ENCODE data around the gene MITF.

The MITF gene

DNA sequence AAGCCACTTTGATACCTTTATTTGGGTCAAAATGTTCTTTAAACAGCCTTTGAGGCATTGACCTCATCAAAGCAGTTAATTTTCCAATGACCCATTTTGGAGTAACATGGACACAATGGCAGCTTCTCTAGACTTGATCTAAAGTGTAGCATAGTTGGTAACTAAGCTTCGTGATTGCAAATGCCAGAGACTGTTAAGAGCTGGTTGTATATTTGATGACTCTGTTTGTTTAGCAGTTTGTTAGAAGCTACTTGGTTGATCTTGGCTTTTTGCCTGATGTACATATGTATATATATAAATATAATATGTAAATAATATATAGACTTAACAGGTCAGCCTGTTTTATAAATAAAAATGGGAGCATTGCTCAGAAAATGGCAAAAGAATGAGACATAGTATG is 68.4 kb downstream of the MITF start:
- Histone ChIP-seq H3K9me3 (ENCODE audit: control insufficient read depth, insufficient read depth, low read length) (no peaks in the 10 kb centered on the region), H3K4me2 (ENCODE audit: low read length) (no peak overlapping the region), H3K4me3 (ENCODE audit: low read length) (no peak overlapping the region), H3K79me2 (ENCODE audit: control insufficient read depth, low read length) (no peaks in the 10 kb centered on the region), H3K27me3 (ENCODE audit: control insufficient read depth, low read length) (no peaks in the 10 kb centered on the region), H3K36me3 (ENCODE audit: control insufficient read depth, low read length) (no peaks in the 10 kb centered on the region), H4K20me1 (ENCODE audit: control insufficient read depth, insufficient read depth, low read depth, low read length) (no peaks in the 10 kb centered on the region), H3K4me1 (ENCODE audit: control insufficient read depth, low read length) (no peaks in the 10 kb centered on the region), H3K27ac (ENCODE audit: low read depth, low read length) (no peak overlapping the region), H3K9me2 (replicated peaks; ENCODE audit: control insufficient read depth, low read length) (no peaks in the 10 kb centered on the region), H3F3A (ENCODE audit: control insufficient read depth, insufficient read depth) (no peaks in the 10 kb centered on the region)
- TF ChIP-seq CTCF (IDR thresholded peaks at IDR 0.05; ENCODE audit: low read depth, low read length, poor library complexity, severe bottlenecking) (no peak), EZH2phosphoT487 (IDR thresholded peaks at IDR 0.05; ENCODE audit: borderline replicate concordance, low read length) (no peak)

DNA sequence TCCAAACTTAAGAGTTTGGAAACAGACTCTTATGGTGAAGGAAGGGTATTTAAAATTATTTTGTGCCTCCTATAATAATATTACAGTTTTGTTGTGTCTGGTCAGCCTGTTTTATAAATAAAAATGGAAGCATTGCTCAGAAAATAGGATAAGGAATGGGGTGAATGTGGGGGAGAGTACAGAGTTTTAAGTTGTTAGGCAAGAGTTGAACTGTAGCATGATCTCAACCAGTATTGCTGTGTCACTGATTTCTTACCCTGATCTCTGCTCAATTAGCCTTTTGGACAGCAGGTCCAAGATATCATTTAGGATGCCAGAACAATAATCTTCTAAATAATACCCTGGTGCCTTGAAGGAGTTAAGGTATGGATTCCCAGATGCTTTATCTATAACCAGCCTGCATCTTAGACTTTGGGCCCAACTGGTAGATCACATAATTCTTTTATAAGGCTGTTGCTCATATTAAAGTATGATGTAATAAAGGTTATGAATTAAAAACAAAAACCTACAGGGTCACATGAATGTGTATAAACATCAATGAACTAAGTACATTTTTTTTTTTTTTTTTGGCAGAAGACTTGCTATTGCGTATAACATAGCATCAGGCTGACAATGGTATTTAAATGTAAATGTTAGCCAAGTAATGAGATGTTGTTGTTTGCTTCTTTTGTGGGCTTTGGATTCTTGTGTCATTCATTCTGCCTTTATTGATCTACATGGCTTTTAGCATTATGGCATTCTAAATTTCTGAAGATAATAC is 70.0 kb downstream of the MITF start:
- Histone ChIP-seq H3K27ac (ENCODE audit: low read depth, low read length) (no peak overlapping the region), H3K4me2 (ENCODE audit: low read length) (no peak overlapping the region), H3K9me3 (ENCODE audit: control insufficient read depth, insufficient read depth, low read length) (no peaks in the 10 kb centered on the region), H3K4me1 (ENCODE audit: control insufficient read depth, low read length) (no peaks in the 10 kb centered on the region), H3K9me2 (replicated peaks; ENCODE audit: control insufficient read depth, low read length) (no peaks in the 10 kb centered on the region), H3F3A (ENCODE audit: control insufficient read depth, insufficient read depth) (no peaks in the 10 kb centered on the region), H3K27me3 (ENCODE audit: control insufficient read depth, low read length) (no peaks in the 10 kb centered on the region), H4K20me1 (ENCODE audit: control insufficient read depth, insufficient read depth, low read depth, low read length) (no peaks in the 10 kb centered on the region), H3K4me3 (ENCODE audit: low read length) (no peak overlapping the region), H3K79me2 (ENCODE audit: control insufficient read depth, low read length) (no peaks in the 10 kb centered on the region), H3K36me3 (ENCODE audit: control insufficient read depth, low read length) (no peaks in the 10 kb centered on the region)
- TF ChIP-seq CTCF (IDR thresholded peaks at IDR 0.05; ENCODE audit: low read depth, low read length, poor library complexity, severe bottlenecking) (no peak), EZH2phosphoT487 (IDR thresholded peaks at IDR 0.05; ENCODE audit: borderline replicate concordance, low read length) (no peak)

GRCh38 chr3:69811452-69812401 is 72.5 kb downstream of the MITF start:
- no peaks in the 10 kb centered on the region for H3K27me3 ChIP-seq (ENCODE audit: control insufficient read depth, low read length)
- no peak overlapping the region for H3K4me3 ChIP-seq (ENCODE audit: low read length)
- no peak for TF ChIP-seq CTCF (IDR thresholded peaks at IDR 0.05; ENCODE audit: low read depth, low read length, poor library complexity, severe bottlenecking)
- no peak for TF ChIP-seq EZH2phosphoT487 (IDR thresholded peaks at IDR 0.05; ENCODE audit: borderline replicate concordance, low read length)
- no peaks in the 10 kb centered on the region for H3K36me3 ChIP-seq (ENCODE audit: control insufficient read depth, low read length)
- no peak overlapping the region for H3K4me2 ChIP-seq (ENCODE audit: low read length)
- H3F3A ChIP-seq (ENCODE audit: control insufficient read depth, insufficient read depth) = no peaks in the 10 kb centered on the region
- H3K4me1 ChIP-seq (ENCODE audit: control insufficient read depth, low read length) = no peaks in the 10 kb centered on the region
- no peaks in the 10 kb centered on the region for H3K9me2 ChIP-seq (replicated peaks; ENCODE audit: control insufficient read depth, low read length)
- no peaks in the 10 kb centered on the region for H3K79me2 ChIP-seq (ENCODE audit: control insufficient read depth, low read length)
- H3K9me3 ChIP-seq (ENCODE audit: control insufficient read depth, insufficient read depth, low read length) = no peaks in the 10 kb centered on the region
- no peaks in the 10 kb centered on the region for H4K20me1 ChIP-seq (ENCODE audit: control insufficient read depth, insufficient read depth, low read depth, low read length)
- H3K27ac ChIP-seq (ENCODE audit: low read depth, low read length) = no peak overlapping the region
